HepG2 (cell line): ENCODE data around the gene TRIM42. TPM values are rescaled to one million over a fixed set of nuclear protein-coding genes. Genes with fewer than 3 reads are reported as not detected.

ENCODE experiments used
- ARNT ChIP-seq: fragments of 450-650 bp; IDR thresholded peaks from 2 replicates; pipeline ENCODE4 v1.6.1; 2017
- MATR3 ChIP-seq: sonication (generic); formaldehyde crosslinking; IDR thresholded peaks from 2 replicates; pipeline ENCODE4 v1.4.0; 2020; ENCODE audit warnings: missing genetic modification reagents
- MED1 ChIP-seq: sonication (generic); formaldehyde crosslinking; IDR thresholded peaks from 2 replicates; pipeline ENCODE4 v1.4.0; 2020; ENCODE audit warnings: missing genetic modification reagents
- MTA1 ChIP-seq: sonication (generic); formaldehyde crosslinking; IDR thresholded peaks from 2 replicates; pipeline ENCODE4 v1.4.0; 2020; ENCODE audit warnings: missing genetic modification reagents, mild to moderate bottlenecking, borderline replicate concordance
- PCBP2 ChIP-seq: fragments of 200-400 bp; formaldehyde crosslinking; optimal IDR thresholded peaks from 2 replicates; pipeline ENCODE3; 2018; ENCODE audit warnings: low read length, low read depth; ENCODE audit not compliant: poor library complexity, severe bottlenecking
- SETDB1 ChIP-seq: sonication (generic); formaldehyde crosslinking; IDR thresholded peaks from 2 replicates; pipeline ENCODE4 v1.5.1; 2020; ENCODE audit warnings: missing genetic modification reagents, mild to moderate bottlenecking, borderline replicate concordance
- ZNF33B ChIP-seq: sonication (generic); formaldehyde crosslinking; IDR thresholded peaks from 2 replicates; pipeline ENCODE4 v1.5.1; 2020; ENCODE audit warnings: mild to moderate bottlenecking, missing genetic modification reagents
- polyA plus RNA-seq, 8 experiments: library from polyadenylated mRNA; depleted of rRNA in 3 of 8; stranded (reverse) in 7 of 8; unstranded in 1 of 8; fragments of >200 nt; fragmentation: Illumina TruSeq in 4 of 8; extraction: Trizol in 4 of 8; gene quantifications; 2 replicates each; pipeline versions ENCODE4 v1.2.1 to v1.2.3, GENCODE V29; 2011 to 2016; ENCODE audit warnings: low read depth in 4 of 8, missing spikeins in 1 of 8, mixed read lengths in 1 of 8; ENCODE audit not compliant: insufficient read depth in 1 of 8
- total RNA-seq, 5 experiments: library from RNA; depleted of rRNA; stranded (reverse); fragments of >200 nt; fragmentation: Illumina TruSeq; extraction: Trizol; gene quantifications; 2 replicates each; pipeline ENCODE4 v1.2.3, GENCODE V29; 2016; ENCODE audit warnings: low read depth in 1 of 5
- TF ChIP-seq, protein P1 (sequence below): IDR thresholded peaks from 2 replicates; pipeline ENCODE4 v1.6.1; 2018; ENCODE audit warnings: missing genetic modification reagents, mild to moderate bottlenecking, missing compliant biosample characterization
- TF ChIP-seq, protein P2 (sequence below): IDR thresholded peaks from 2 replicates; pipeline ENCODE4 v1.6.1; 2016; ENCODE audit warnings: missing compliant biosample characterization, missing genetic modification reagents, borderline replicate concordance
- TF ChIP-seq, protein P3 (sequence below): sonication (generic); formaldehyde crosslinking; IDR thresholded peaks from 2 replicates; pipeline ENCODE4 v1.8.0; 2023; ENCODE audit warnings: mild to moderate bottlenecking, missing genetic modification reagents
- TF ChIP-seq, protein P4 (sequence below): sonication (generic); formaldehyde crosslinking; conservative IDR thresholded peaks from 2 replicates; pipeline ENCODE4 v1.8.0; 2022; ENCODE audit warnings: missing genetic modification reagents
- TF ChIP-seq, protein P5 (sequence below): sonication (generic); formaldehyde crosslinking; IDR thresholded peaks from 2 replicates; pipeline ENCODE4 v1.4.0; 2020; ENCODE audit warnings: missing genetic modification reagents, mild to moderate bottlenecking, borderline replicate concordance
- TF ChIP-seq, protein P6 (sequence below): sonication (generic); formaldehyde crosslinking; IDR thresholded peaks from 2 replicates; pipeline ENCODE4 v1.4.0; 2020; ENCODE audit warnings: missing genetic modification reagents

TRIM42 gene
- total and polyA plus RNA-seq, 2 of the 13 experiments (the other 11 are each of a cell fraction or from before 2014, with no cell fraction given), result not detected

DNA sequence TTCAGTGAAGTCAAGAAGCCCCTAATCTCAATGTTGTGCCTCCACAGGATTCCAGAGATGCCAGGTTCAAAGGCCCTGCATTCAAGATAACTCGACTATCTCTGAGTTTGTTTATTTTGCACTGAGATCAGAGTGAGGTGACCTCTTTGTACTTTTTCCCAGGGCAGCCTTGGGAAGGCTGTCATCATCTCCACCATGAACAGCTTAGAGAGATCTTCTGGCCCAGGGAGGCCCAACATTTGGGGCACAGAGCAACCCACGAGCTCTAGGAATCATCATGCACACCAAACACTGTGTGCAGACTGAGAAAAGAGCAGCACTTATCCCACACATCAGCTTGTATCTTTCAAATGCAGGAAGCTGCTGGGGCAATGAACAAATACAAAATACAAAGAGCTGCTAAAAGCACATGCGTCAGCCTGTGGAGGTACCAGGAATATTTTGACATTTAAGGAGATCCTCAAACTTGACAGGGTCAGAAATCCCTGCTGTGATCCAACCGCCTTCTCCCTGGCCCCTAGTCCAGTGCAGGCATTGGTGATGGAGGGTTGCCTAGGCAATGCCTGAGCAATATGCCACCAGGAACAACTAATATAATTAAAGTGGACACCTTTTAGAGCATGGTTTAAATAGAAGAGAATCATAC lies 33.6 kb downstream of the TRIM42 start (continued):
- TF ChIP-seq, protein P1, sequence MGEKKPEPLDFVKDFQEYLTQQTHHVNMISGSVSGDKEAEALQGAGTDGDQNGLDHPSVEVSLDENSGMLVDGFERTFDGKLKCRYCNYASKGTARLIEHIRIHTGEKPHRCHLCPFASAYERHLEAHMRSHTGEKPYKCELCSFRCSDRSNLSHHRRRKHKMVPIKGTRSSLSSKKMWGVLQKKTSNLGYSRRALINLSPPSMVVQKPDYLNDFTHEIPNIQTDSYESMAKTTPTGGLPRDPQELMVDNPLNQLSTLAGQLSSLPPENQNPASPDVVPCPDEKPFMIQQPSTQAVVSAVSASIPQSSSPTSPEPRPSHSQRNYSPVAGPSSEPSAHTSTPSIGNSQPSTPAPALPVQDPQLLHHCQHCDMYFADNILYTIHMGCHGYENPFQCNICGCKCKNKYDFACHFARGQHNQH (CRISPR knock-in tag), result peak; percentile 57; the same call in 1 of the 2 replicates
- TF ChIP-seq ZNF33B (CRISPR knock-in tag), result no peak
- TF ChIP-seq, protein P2, sequence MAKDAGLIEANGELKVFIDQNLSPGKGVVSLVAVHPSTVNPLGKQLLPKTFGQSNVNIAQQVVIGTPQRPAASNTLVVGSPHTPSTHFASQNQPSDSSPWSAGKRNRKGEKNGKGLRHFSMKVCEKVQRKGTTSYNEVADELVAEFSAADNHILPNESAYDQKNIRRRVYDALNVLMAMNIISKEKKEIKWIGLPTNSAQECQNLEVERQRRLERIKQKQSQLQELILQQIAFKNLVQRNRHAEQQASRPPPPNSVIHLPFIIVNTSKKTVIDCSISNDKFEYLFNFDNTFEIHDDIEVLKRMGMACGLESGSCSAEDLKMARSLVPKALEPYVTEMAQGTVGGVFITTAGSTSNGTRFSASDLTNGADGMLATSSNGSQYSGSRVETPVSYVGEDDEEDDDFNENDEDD (CRISPR knock-in tag), result no peak
- TF ChIP-seq SETDB1 (CRISPR knock-in tag), result no peak
- TF ChIP-seq, protein P3, sequence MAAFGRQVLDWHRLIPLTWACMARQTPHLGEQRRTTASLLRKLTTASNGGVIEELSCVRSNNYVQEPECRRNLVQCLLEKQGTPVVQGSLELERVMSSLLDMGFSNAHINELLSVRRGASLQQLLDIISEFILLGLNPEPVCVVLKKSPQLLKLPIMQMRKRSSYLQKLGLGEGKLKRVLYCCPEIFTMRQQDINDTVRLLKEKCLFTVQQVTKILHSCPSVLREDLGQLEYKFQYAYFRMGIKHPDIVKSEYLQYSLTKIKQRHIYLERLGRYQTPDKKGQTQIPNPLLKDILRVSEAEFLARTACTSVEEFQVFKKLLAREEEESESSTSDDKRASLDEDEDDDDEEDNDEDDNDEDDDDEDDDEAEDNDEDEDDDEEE, result no peak
- TF ChIP-seq, protein P4, sequence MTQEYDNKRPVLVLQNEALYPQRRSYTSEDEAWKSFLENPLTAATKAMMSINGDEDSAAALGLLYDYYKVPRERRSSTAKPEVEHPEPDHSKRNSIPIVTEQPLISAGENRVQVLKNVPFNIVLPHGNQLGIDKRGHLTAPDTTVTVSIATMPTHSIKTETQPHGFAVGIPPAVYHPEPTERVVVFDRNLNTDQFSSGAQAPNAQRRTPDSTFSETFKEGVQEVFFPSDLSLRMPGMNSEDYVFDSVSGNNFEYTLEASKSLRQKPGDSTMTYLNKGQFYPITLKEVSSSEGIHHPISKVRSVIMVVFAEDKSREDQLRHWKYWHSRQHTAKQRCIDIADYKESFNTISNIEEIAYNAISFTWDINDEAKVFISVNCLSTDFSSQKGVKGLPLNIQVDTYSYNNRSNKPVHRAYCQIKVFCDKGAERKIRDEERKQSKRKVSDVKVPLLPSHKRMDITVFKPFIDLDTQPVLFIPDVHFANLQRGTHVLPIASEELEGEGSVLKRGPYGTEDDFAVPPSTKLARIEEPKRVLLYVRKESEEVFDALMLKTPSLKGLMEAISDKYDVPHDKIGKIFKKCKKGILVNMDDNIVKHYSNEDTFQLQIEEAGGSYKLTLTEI (CRISPR knock-in tag), result no peak
- peak; percentile 38; the same call in 1 of the 2 replicates for TF ChIP-seq MTA1 (CRISPR knock-in tag)
- no peak for TF ChIP-seq MATR3
- TF ChIP-seq, protein P5, sequence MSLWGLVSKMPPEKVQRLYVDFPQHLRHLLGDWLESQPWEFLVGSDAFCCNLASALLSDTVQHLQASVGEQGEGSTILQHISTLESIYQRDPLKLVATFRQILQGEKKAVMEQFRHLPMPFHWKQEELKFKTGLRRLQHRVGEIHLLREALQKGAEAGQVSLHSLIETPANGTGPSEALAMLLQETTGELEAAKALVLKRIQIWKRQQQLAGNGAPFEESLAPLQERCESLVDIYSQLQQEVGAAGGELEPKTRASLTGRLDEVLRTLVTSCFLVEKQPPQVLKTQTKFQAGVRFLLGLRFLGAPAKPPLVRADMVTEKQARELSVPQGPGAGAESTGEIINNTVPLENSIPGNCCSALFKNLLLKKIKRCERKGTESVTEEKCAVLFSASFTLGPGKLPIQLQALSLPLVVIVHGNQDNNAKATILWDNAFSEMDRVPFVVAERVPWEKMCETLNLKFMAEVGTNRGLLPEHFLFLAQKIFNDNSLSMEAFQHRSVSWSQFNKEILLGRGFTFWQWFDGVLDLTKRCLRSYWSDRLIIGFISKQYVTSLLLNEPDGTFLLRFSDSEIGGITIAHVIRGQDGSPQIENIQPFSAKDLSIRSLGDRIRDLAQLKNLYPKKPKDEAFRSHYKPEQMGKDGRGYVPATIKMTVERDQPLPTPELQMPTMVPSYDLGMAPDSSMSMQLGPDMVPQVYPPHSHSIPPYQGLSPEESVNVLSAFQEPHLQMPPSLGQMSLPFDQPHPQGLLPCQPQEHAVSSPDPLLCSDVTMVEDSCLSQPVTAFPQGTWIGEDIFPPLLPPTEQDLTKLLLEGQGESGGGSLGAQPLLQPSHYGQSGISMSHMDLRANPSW (CRISPR knock-in tag), result no peak
- TF ChIP-seq, protein P6, sequence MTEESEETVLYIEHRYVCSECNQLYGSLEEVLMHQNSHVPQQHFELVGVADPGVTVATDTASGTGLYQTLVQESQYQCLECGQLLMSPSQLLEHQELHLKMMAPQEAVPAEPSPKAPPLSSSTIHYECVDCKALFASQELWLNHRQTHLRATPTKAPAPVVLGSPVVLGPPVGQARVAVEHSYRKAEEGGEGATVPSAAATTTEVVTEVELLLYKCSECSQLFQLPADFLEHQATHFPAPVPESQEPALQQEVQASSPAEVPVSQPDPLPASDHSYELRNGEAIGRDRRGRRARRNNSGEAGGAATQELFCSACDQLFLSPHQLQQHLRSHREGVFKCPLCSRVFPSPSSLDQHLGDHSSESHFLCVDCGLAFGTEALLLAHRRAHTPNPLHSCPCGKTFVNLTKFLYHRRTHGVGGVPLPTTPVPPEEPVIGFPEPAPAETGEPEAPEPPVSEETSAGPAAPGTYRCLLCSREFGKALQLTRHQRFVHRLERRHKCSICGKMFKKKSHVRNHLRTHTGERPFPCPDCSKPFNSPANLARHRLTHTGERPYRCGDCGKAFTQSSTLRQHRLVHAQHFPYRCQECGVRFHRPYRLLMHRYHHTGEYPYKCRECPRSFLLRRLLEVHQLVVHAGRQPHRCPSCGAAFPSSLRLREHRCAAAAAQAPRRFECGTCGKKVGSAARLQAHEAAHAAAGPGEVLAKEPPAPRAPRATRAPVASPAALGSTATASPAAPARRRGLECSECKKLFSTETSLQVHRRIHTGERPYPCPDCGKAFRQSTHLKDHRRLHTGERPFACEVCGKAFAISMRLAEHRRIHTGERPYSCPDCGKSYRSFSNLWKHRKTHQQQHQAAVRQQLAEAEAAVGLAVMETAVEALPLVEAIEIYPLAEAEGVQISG (CRISPR knock-in tag), result peak; percentile 46; the same call in 1 of the 2 replicates
- TF ChIP-seq MED1 (CRISPR knock-in tag), result peak; percentile 64
- no peak for TF ChIP-seq PCBP2
- TF ChIP-seq ARNT, result no peak
